MCF 10A (cell line): ENCODE measurements around the gene ESRRB. TPM values are rescaled to one million over a fixed set of nuclear protein-coding genes. Genes with fewer than 3 reads are reported as not detected.

Experiments
- BruUV-seq: library from RNA; stranded (reverse); fragments of 400-500 nt; replicated peaks from 2 replicates; lab custom pipeline; 2021; lab: Mats Ljungman, UMichigan
- CTCF ChIA-PET: fragments of 300-600 bp; sonication (Branson Sonifier 250); formaldehyde crosslinking; extraction: SDS; loops from one replicate; lab custom pipeline; 2021; ENCODE audit warnings: antibody characterized with exemption, inconsistent platforms; lab: Yijun Ruan, JAX
- POLR2A ChIA-PET: fragments of 300-600, 350-650 bp; sonication (Branson Sonifier 250); formaldehyde crosslinking; extraction: SDS; loops from one replicate; lab custom pipeline; 2020; ENCODE audit warnings: antibody characterized with exemption, inconsistent platforms; lab: Yijun Ruan, JAX
- DNase-seq: peaks from one replicate; pipeline ENCODE4 v3.0.0-alpha.2; 2018; ENCODE audit not compliant: unreplicated experiment
- H3K27ac Mint-ChIP-seq: one replicate; pipeline ENCODE4 v1.8.0; 2022; ENCODE audit warnings: mild to moderate bottlenecking, low read depth, mixed read lengths; ENCODE audit not compliant: unreplicated experiment
- H3K27me3 Mint-ChIP-seq: one replicate; pipeline ENCODE4 v1.8.0; 2022; ENCODE audit warnings: mixed read lengths; ENCODE audit not compliant: insufficient read depth, unreplicated experiment
- H3K36me3 Mint-ChIP-seq: one replicate; pipeline ENCODE4 v1.8.0; 2022; ENCODE audit warnings: mild to moderate bottlenecking, moderate library complexity, mixed read lengths; ENCODE audit not compliant: insufficient read depth, unreplicated experiment
- H3K4me1 Mint-ChIP-seq: one replicate; pipeline ENCODE4 v1.8.0; 2022; ENCODE audit warnings: mixed read lengths; ENCODE audit not compliant: insufficient read depth, unreplicated experiment
- H3K4me3 Mint-ChIP-seq: one replicate; pipeline ENCODE4 v1.8.0; 2022; ENCODE audit warnings: mild to moderate bottlenecking, moderate library complexity, mixed read lengths; ENCODE audit not compliant: unreplicated experiment
- H3K9me3 Mint-ChIP-seq: one replicate; pipeline ENCODE4 v1.8.0; 2022; ENCODE audit warnings: mixed read lengths; ENCODE audit not compliant: unreplicated experiment
- intact Hi-C: fragments of 100-400 bp; cut with micrococcal nuclease; formaldehyde crosslinking; loops from 2 replicates; pipeline ENCODE4 v1.14.1; 2022
- total RNA-seq: library from RNA; stranded (reverse); gene quantifications from 2 replicates; pipeline ENCODE4 v1.2.3, GENCODE V29; 2022
- TF ChIP-seq, protein P1 (sequence below): fragments of 200-600 bp; IDR thresholded peaks from one replicate; pipeline ENCODE4 v1.8.0; 2022; ENCODE audit warnings: antibody characterized with exemption, mild to moderate bottlenecking; ENCODE audit not compliant: unreplicated experiment

ESRRB gene
- total RNA-seq, 1 experiment from 2014 or later, result 0.23 TPM

DNA sequence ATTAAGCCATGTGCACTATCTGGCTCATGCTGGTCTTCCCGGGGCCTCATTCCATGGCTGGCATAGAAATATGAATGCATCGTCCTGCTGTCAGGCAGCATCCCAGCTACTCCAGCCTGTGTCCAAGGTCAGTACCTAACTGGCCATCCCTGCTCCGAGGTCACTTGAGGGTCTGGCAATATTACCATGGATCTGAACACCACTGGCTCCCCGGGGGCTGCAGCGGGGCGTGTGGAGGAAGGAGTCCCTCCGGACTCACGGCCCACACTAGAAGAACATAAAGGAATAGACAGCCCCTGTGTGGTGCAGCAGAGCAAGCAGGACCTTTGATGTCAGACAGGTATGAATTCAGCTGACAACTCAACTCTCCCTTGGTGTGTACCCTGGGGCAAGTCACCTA lies 19.2 kb downstream of the ESRRB start:
- H3K27me3 Mint-ChIP-seq, result peaks cover 22% of the 10 kb centered on the region
- H3K36me3 Mint-ChIP-seq, result peaks cover 4% of the 10 kb centered on the region
- no TSS peak for BruUV-seq
- peaks cover 8% of the 10 kb centered on the region for H3K4me1 Mint-ChIP-seq
- ChIA-PET CTCF (interaction anchor here (0.6 to 0.7 kb wide), 5 partner anchors 10 to 600 kb away, joined by 3 to 6 read pairs (median 3); no protein-coding TSS in a partner anchor), POLR2A (no interaction called here)
- no peaks in the 10 kb centered on the region for H3K9me3 Mint-ChIP-seq
- no peak overlapping the region for H3K27ac Mint-ChIP-seq
- TF ChIP-seq, protein P1, sequence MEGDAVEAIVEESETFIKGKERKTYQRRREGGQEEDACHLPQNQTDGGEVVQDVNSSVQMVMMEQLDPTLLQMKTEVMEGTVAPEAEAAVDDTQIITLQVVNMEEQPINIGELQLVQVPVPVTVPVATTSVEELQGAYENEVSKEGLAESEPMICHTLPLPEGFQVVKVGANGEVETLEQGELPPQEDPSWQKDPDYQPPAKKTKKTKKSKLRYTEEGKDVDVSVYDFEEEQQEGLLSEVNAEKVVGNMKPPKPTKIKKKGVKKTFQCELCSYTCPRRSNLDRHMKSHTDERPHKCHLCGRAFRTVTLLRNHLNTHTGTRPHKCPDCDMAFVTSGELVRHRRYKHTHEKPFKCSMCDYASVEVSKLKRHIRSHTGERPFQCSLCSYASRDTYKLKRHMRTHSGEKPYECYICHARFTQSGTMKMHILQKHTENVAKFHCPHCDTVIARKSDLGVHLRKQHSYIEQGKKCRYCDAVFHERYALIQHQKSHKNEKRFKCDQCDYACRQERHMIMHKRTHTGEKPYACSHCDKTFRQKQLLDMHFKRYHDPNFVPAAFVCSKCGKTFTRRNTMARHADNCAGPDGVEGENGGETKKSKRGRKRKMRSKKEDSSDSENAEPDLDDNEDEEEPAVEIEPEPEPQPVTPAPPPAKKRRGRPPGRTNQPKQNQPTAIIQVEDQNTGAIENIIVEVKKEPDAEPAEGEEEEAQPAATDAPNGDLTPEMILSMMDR, result no peak
- H3K4me3 Mint-ChIP-seq, result no peak overlapping the region
- intact Hi-C loops, result no loop called here
- no peak for DNase-seq

DNA sequence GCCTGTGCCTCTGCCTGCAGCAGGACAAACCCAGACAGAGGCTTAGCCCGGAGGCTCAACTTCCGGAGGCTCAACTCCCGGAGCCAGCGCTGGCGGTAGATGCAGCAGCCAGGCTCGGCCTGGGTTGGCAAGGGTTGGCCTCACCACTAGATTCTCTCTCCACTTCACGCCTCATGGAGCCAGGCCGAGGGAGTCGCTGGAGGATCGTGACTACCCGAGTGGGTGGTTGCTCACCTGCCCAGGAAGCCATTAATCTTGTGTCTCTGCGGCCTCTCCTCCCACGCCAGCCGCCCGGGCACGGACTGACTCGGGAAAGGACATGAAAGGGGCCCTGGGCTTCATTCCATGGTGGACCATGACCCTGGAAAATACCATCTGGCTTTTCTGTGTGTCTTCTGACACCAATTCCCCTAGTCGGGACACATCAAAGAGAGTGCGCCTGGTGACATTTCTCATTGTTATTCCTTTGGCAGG lies 20.8 kb downstream of the ESRRB start:
- Mint-ChIP-seq H3K4me3 (no peak overlapping the region), H3K4me1 (peaks cover 8% of the 10 kb centered on the region), H3K9me3 (no peaks in the 10 kb centered on the region), H3K27me3 (peaks cover 22% of the 10 kb centered on the region), H3K36me3 (peaks cover 4% of the 10 kb centered on the region), H3K27ac (no peak overlapping the region)
- ChIA-PET CTCF (interaction anchor here (1.5 kb wide), 1 partner anchor 9 kb away, joined by 8 read pairs; no protein-coding TSS in a partner anchor), POLR2A (no interaction called here)
- no peak for DNase-seq
- TF ChIP-seq, protein P1, result no peak
- no TSS peak for BruUV-seq
- intact Hi-C loops, result no loop called here

DNA sequence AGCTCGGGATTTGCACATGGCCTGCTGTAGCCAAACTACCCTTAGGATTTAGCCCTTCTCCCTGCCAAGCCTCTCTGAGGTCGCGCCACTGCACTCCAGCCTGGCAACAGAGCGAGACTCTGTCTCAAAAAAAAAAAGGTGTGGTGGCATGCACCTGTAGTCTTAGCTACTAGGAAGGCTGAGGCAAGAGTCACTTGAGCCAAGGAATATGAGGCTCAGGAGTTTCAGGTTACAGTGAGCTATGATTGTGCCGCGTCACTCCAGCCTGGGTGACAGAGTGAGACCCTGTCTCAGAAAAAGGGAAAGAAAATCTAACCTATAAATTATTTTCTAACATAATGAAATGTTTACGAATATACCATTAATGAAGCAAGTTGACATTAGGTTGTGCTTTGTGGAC lies 29.7 kb downstream of the ESRRB start:
- Mint-ChIP-seq H3K9me3 (no peaks in the 10 kb centered on the region), H3K27me3 (peaks cover 11% of the 10 kb centered on the region), H3K4me1 (no peaks in the 10 kb centered on the region), H3K27ac (no peak overlapping the region), H3K4me3 (no peak overlapping the region), H3K36me3 (no peaks in the 10 kb centered on the region)
- intact Hi-C loops, result no loop called here
- POLR2A ChIA-PET, result interaction anchor here (1.4 kb wide), 1 partner anchor 253 kb away, joined by 4 read pairs; no protein-coding TSS in a partner anchor
- DNase-seq, result no peak
- BruUV-seq, result no TSS peak
- TF ChIP-seq, protein P1, result no peak
- CTCF ChIA-PET, result interaction anchor here (0.6 to 2.2 kb wide), 3 partner anchors 14 to 827 kb away, joined by 3 to 11 read pairs (median 3); no protein-coding TSS in a partner anchor

DNA sequence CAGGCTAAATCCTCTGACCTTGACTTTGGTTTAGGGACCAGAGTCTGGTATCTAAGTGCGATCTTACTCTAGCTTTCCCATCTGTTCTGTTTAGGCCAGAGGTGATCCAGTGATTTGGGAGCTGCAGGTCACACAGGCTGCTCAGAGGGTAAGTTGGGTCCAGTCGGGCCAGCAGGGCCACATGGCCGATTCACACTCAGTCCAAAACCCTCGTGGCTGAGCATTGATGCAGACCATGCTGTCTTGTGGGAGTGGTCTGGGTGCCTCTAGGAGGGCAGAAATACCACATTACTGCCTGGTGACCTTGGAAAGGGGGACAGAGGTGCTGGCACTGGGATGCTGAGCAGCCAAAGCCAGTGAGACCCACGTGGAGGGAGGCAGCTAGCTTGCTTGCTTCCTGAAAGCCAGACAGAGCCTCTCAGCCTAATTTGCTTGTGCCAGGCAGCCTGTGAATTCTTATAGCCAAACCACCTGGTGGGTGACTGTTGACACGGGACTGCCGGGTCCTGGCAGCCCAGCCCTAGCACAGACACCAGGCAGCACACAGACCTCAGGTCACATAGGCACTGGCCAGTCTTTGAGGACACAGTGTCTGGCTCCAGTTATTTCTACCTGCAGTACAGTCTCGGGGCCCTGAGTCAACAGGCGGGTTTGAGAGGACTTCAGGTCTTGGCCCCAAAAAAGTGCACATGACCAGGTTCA lies 31.7 kb downstream of the ESRRB start:
- no peaks in the 10 kb centered on the region for H3K9me3 Mint-ChIP-seq
- H3K27ac Mint-ChIP-seq, result no peak overlapping the region
- intact Hi-C loops, result no loop called here
- BruUV-seq, result no TSS peak
- peaks cover 11% of the 10 kb centered on the region for H3K27me3 Mint-ChIP-seq
- H3K36me3 Mint-ChIP-seq, result no peaks in the 10 kb centered on the region
- no peak overlapping the region for H3K4me3 Mint-ChIP-seq
- TF ChIP-seq, protein P1, result no peak
- DNase-seq, result no peak
- CTCF ChIA-PET, result interaction anchor here (2.2 kb wide), 1 partner anchor 20 kb away, joined by 11 read pairs; no protein-coding TSS in a partner anchor
- POLR2A ChIA-PET, result no interaction called here
- no peaks in the 10 kb centered on the region for H3K4me1 Mint-ChIP-seq
